Kidney (tissue), 14 donors: ENCODE results near the gene AGFG1. TPM values are rescaled to one million over a fixed set of nuclear protein-coding genes. Genes with fewer than 3 reads are reported as not detected.

ENCODE experiments used
- DNase-seq, 5 donors: peaks; one replicate each; pipeline ENCODE4 v3.0.0-alpha.2; 2013 to 2020
- FAIRE-seq: peaks from 2 replicates; lab custom pipeline; 2012; peaks lifted over from hg19 to GRCh38; lab: Jason Lieb, UNC
- H3K27ac ChIP-seq, 2 donors: one replicate each; pipeline ENCODE4 v1.7.0; 2013; ENCODE audit warnings: low read depth in 2 of 2, low read length in 2 of 2, inconsistent platforms in 1 of 2
- H3K27me3 ChIP-seq: one replicate; pipeline ENCODE4 v1.7.1; 2013; ENCODE audit warnings: low read length, inconsistent platforms; ENCODE audit not compliant: control insufficient read depth, insufficient read depth
- H3K36me3 ChIP-seq, 3 donors: one replicate each; pipeline versions ENCODE4 v1.7.0 to v1.7.1; 2013; ENCODE audit warnings: low read length in 3 of 3, control low read depth in 1 of 3, inconsistent platforms in 1 of 3; ENCODE audit not compliant: insufficient read depth in 3 of 3, control insufficient read depth in 2 of 3
- H3K4me1 ChIP-seq, 3 donors: one replicate each; pipeline versions ENCODE4 v1.7.0 to v1.7.1; 2013; ENCODE audit warnings: low read length in 3 of 3, inconsistent platforms in 1 of 3, low read depth in 1 of 3; ENCODE audit not compliant: control insufficient read depth in 2 of 3, insufficient read depth in 2 of 3
- H3K4me3 ChIP-seq, 3 donors: one replicate each; pipeline versions ENCODE4 v1.7.0 to v1.8.1; 2013; ENCODE audit warnings: low read length in 3 of 3, control low read depth in 1 of 3, inconsistent platforms in 1 of 3
- H3K9ac ChIP-seq, 3 donors: one replicate each; pipeline versions ENCODE4 v1.7.0 to v1.7.1; 2013; ENCODE audit warnings: low read length in 3 of 3, control low read depth in 1 of 3, inconsistent platforms in 1 of 3
- H3K9me3 ChIP-seq, 3 donors: one replicate each; pipeline versions ENCODE4 v1.7.0 to v1.7.1; 2013; ENCODE audit warnings: low read length in 3 of 3, control low read depth in 1 of 3, inconsistent platforms in 1 of 3; ENCODE audit not compliant: control insufficient read depth in 2 of 3, insufficient read depth in 1 of 3
- intact Hi-C: fragments of 100-400 bp; cut with DNase I; formaldehyde crosslinking; loops from one replicate; pipeline ENCODE4 v1.11.1; 2022
- polyA plus RNA-seq: library from polyadenylated mRNA; stranded (reverse); fragments of 350-450 nt; fragmentation: Illumina TruSeq; extraction: RNeasy Lipid Tissue Mini Kit (QIAGEN cat#74804); gene quantifications from one replicate; pipeline ENCODE4 v1.2.3, GENCODE V29; 2014; ENCODE audit warnings: low read depth, low replicate concordance; ENCODE audit not compliant: insufficient read depth
- total RNA-seq: library from RNA; stranded (reverse); fragmentation: NEBNext Ultra II Directional; extraction: Animal tissue kit (Norgen Biotek cat#: 25700); gene quantifications from one replicate; pipeline ENCODE4 v1.2.1, GENCODE V29; 2021
- TF ChIP-seq, protein P1 (sequence below): IDR thresholded peaks from 3 replicates; pipeline ENCODE4 v1.5.1; 2012; ENCODE audit warnings: mild to moderate bottlenecking, moderate library complexity, borderline replicate concordance; ENCODE audit not compliant: insufficient read depth; ENCODE audit errors: extremely low read depth
- donor health status: control.
- donor health status: control.
- donor health status: control.
- donor health status: control.
- donor health status: control.
- donor health status: DM: yes; HTN: yes; CAD: no.
- donor health status: Normal renal cell carcinoma (clear cell type).

The AGFG1 gene
- total and polyA plus RNA-seq, 2 donors from 2014 or later = 36.6 to 98.9 TPM

DNA sequence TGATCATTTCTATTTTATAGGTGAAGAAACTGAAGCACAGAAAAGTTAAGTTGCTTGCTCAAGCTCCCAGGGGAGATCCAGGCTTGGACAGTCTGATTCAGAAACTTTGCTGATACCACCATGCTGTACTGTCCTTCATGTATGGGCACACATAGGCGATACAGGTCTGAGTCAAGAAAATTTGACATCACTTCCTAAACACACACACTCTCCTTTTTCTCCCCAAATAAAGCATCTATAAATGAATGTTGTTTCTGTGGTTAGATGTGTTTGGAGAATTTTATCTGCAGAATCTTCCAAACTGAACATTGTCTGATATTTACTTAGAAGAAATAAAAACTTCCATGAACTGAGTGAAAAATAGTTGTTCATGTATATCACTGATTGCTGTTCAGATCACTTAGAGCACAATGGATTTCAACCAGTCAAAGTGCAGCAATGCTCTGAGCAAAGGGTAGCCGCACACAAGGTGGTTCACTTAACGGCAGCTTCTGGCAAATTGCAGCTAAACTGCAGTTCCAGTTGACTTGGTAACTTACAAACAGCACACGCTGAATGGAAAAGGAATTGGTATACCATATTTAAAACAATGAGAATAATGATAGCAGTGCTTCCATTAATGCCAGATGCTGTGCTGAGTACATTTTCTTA lies 10.0 kb upstream of the AGFG1 start:
- intact Hi-C loops = no loop called here
- Histone ChIP-seq H3K27me3 (no peaks in the 10 kb centered on the region), H3K4me3 (no peak overlapping the region), H3K9me3 (no peaks in the 10 kb centered on the region), H3K27ac (no peak overlapping the region), H3K9ac (no peak overlapping the region), H3K36me3 (no peaks in the 10 kb centered on the region), H3K4me1 (no peaks in the 10 kb centered on the region)
- no peak for DNase-seq
- no peak for FAIRE-seq
- TF ChIP-seq, protein P1, sequence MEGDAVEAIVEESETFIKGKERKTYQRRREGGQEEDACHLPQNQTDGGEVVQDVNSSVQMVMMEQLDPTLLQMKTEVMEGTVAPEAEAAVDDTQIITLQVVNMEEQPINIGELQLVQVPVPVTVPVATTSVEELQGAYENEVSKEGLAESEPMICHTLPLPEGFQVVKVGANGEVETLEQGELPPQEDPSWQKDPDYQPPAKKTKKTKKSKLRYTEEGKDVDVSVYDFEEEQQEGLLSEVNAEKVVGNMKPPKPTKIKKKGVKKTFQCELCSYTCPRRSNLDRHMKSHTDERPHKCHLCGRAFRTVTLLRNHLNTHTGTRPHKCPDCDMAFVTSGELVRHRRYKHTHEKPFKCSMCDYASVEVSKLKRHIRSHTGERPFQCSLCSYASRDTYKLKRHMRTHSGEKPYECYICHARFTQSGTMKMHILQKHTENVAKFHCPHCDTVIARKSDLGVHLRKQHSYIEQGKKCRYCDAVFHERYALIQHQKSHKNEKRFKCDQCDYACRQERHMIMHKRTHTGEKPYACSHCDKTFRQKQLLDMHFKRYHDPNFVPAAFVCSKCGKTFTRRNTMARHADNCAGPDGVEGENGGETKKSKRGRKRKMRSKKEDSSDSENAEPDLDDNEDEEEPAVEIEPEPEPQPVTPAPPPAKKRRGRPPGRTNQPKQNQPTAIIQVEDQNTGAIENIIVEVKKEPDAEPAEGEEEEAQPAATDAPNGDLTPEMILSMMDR = no peak

DNA sequence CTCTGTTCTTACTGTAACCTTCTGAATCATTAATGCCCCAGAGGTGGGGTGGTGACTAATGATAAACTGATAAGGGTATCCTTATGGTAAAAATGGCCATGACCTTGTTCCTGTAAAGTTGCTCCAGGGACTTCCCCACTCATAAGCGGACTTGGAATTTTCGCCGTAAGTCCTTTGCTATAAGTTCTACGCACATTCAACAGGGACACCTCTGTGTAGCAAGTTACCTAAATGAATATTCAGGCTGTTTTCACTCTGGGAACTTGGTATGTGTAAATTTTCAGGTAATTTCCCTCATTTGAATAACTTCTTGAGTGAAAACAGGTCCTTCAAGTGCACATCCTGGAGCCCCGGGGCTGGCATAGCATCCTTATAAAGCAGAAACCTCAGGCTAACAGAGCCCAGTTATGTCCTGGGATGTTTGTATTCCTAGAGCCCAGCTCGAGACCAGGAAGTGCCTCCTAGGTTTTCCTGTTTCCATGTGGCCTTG lies 9.4 kb upstream of the AGFG1 start:
- intact Hi-C loops = no loop called here
- Histone ChIP-seq H3K27me3 (no peaks in the 10 kb centered on the region), H3K36me3 (no peaks in the 10 kb centered on the region), H3K9me3 (no peaks in the 10 kb centered on the region), H3K4me1 (no peaks in the 10 kb centered on the region), H3K27ac (no peak overlapping the region), H3K9ac (no peak overlapping the region), H3K4me3 (no peak overlapping the region)
- DNase-seq (no peak), FAIRE-seq (no peak)
- TF ChIP-seq, protein P1 = no peak

DNA sequence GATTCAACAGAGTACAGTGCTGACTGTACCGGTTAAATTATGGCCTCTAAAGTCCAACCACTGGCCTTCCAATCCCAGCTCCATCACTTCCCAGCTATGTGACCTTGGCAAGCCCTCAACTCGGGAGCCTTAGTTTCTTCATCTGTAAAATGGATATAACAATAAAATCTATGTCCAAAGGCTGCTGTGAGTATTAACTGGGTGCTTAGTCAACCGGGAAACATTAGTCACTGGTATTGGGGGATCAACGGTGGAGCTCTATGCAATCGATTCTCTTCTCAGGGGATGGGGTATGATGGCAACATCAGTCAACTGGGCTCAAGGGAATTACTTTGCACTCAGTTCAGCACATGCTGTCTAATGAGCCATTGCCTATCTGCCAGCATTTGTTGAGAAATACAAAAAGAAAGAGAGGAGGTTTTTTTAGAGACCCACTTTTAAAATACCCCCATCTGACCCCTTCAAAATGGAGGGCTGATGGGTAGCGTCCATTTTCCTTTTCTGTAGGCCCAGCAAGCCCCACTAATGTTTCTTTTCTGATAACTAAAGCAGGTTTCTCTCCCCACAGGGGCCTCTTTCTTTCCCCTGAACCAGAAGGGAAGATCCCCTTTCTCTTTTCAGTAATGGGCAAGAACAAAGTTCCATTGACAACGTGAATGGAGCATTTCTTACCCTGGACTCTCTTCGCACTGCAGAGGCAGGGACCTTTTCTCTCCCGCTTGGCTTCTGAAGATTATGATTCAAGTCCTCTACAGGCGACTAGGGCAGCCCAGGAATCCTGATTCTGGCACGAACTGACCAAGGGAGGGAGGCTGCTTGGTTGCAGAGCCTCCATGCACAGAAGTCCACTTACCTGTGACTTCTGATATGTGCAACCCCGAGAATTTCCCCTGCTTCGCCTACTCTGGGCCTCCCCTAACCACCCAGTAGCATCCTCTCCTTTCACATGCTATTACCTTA lies 8.7 kb upstream of the AGFG1 start:
- intact Hi-C loops = no loop called here
- H3K27ac ChIP-seq = no peak overlapping the region
- H3K9ac ChIP-seq = no peak overlapping the region
- H3K27me3 ChIP-seq = no peaks in the 10 kb centered on the region
- no peak overlapping the region for H3K4me3 ChIP-seq
- no peaks in the 10 kb centered on the region for H3K9me3 ChIP-seq
- H3K4me1 ChIP-seq = no peaks in the 10 kb centered on the region
- no peak for FAIRE-seq
- TF ChIP-seq, protein P1 = no peak
- no peaks in the 10 kb centered on the region for H3K36me3 ChIP-seq
- DNase-seq = no peak
